ENCODE data around the gene MCEMP1. TPM values are rescaled to one million over a fixed set of nuclear protein-coding genes. Genes with fewer than 3 reads are reported as not detected.

The MCEMP1 gene
- total and polyA plus RNA-seq, 11 donors: 0.16 to 1.4 (median 0.54) TPM; not detected in 3

GRCh38 chr19:7692417-7693088 is 15.7 kb downstream of the MCEMP1 start:
- Histone ChIP-seq H3K27ac (no peak overlapping the region), H3K27me3 (peaks cover 0 to 35% (median 9%) of the 10 kb centered on the region in 9 donors), H3K36me3 (no peaks in the 10 kb centered on the region), H3K4me1 (no peaks in the 10 kb centered on the region), H3K4me3 (no peak overlapping the region), H3K9me3 (no peaks in the 10 kb centered on the region)
- DNase-seq: no peak
- intact Hi-C loops (cut with DNase I): no loop called here
- no peak for ATAC-seq
- no peak for TF ChIP-seq POLR2A (IDR thresholded peaks at IDR 0.05)
- TF ChIP-seq, protein P1, sequence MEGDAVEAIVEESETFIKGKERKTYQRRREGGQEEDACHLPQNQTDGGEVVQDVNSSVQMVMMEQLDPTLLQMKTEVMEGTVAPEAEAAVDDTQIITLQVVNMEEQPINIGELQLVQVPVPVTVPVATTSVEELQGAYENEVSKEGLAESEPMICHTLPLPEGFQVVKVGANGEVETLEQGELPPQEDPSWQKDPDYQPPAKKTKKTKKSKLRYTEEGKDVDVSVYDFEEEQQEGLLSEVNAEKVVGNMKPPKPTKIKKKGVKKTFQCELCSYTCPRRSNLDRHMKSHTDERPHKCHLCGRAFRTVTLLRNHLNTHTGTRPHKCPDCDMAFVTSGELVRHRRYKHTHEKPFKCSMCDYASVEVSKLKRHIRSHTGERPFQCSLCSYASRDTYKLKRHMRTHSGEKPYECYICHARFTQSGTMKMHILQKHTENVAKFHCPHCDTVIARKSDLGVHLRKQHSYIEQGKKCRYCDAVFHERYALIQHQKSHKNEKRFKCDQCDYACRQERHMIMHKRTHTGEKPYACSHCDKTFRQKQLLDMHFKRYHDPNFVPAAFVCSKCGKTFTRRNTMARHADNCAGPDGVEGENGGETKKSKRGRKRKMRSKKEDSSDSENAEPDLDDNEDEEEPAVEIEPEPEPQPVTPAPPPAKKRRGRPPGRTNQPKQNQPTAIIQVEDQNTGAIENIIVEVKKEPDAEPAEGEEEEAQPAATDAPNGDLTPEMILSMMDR (IDR thresholded peaks at IDR 0.05): no peak
- 69 to 93% (median 70%) methylated on average over 13 of the region's 13 CpGs for WGBS, 4 donors

GRCh38 chr19:7694499-7694898 is 17.6 kb downstream of the MCEMP1 start:
- Histone ChIP-seq H3K27ac (no peak overlapping the region), H3K9me3 (no peaks in the 10 kb centered on the region), H3K4me3 (no peak overlapping the region), H3K36me3 (no peaks in the 10 kb centered on the region), H3K27me3 (peaks cover 0 to 42% (median 14%) of the 10 kb centered on the region in 9 donors), H3K4me1 (peaks cover 0 to 3% (median 0%) of the 10 kb centered on the region in 12 donors)
- ATAC-seq (no peak), DNase-seq (no peak)
- intact Hi-C loops (cut with DNase I): no loop called here
- no peak for TF ChIP-seq POLR2A (IDR thresholded peaks at IDR 0.05)
- TF ChIP-seq, protein P1 (IDR thresholded peaks at IDR 0.05): no peak
- 46 to 62% (median 53%) methylated on average over 4 of the region's 4 CpGs for whole genome bisulfite sequencing, 4 donors

DNA sequence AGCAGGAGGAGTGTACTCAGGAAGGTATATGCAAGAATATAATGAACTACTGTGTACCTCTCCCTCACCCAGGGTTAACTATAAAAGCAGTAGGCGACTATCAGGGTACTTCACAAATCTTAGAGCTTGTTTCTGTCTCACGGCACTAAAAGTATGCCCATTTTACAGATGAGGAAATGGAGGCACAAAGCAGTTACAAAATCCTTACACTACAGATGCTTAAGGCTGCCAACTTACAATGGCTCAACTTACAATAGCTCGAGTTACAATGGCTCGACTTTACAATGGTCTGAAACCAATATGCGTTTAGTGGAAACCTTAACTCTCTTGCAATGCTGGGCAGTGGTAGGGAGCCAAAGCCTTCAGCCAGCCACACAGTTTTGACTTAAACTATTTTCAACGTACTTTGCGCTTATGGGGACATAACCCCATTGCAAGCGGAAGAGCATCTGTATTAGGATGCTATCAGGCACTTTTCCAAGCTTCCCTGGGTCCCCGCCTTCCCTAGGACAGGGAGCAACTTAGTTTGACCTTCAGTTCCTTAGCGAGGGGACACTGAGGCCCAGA is 20.9 kb downstream of the MCEMP1 start:
- peaks cover 0 to 52% (median 19%) of the 10 kb centered on the region in 9 donors for H3K27me3 ChIP-seq
- DNase-seq (no peak), ATAC-seq (no peak)
- 78 to 83% (median 79%) methylated on average over 10 of the region's 10 CpGs for WGBS, 4 donors
- H3K4me1 ChIP-seq: peaks cover 0 to 9% (median 0%) of the 10 kb centered on the region in 12 donors
- TF ChIP-seq, protein P1 (IDR thresholded peaks at IDR 0.05): no peak
- TF ChIP-seq POLR2A (IDR thresholded peaks at IDR 0.05): no peak
- intact Hi-C loops (cut with DNase I): no loop called here
- H3K27ac ChIP-seq: no peak overlapping the region
- no peaks in the 10 kb centered on the region for H3K36me3 ChIP-seq
- no peak overlapping the region for H3K4me3 ChIP-seq
- H3K9me3 ChIP-seq: no peaks in the 10 kb centered on the region

DNA sequence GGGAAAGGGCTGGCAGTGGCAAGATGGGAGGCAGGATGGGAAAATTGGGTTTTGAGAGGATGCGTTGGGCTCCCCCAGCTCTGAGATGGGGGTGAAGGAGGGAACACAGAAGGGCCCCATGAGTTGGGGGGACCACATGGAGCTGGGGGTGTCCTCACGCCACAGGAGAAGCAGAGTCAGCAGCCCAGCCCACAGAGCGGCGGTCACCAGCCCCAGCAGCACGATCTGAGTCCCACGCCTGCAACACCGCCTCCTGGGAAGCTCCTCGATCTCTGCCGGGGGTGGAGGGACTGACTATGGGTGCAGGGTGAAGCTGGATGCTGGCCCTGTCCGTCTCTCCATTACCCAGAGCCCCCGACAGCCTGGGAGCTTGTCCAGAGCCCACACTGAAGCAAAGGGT is 21.7 kb downstream of the MCEMP1 start:
- peaks cover 0 to 53% (median 19%) of the 10 kb centered on the region in 9 donors for H3K27me3 ChIP-seq
- no peaks in the 10 kb centered on the region for H3K9me3 ChIP-seq
- no peak overlapping the region for H3K27ac ChIP-seq
- no peaks in the 10 kb centered on the region for H3K36me3 ChIP-seq
- peaks cover 0 to 9% (median 0%) of the 10 kb centered on the region in 12 donors for H3K4me1 ChIP-seq
- WGBS, 4 donors: 22 to 32% (median 27%) methylated on average over 11 of the region's 11 CpGs
- DNase-seq (no peak), ATAC-seq (no peak)
- TF ChIP-seq, protein P1 (IDR thresholded peaks at IDR 0.05): no peak
- no peak for TF ChIP-seq POLR2A (IDR thresholded peaks at IDR 0.05)
- intact Hi-C loops (cut with DNase I): no loop called here
- no peak overlapping the region for H3K4me3 ChIP-seq
